Stomach smooth muscle (tissue), 2 donors: ENCODE results near the gene TGIF2.

Experiments
- H3K27ac ChIP-seq: one replicate; pipeline ENCODE4 v1.7.0; 2013; ENCODE audit warnings: mild to moderate bottlenecking, low read length, inconsistent platforms
- H3K27me3 ChIP-seq, 2 donors: one replicate each; pipeline ENCODE4 v1.7.0; 2013; ENCODE audit warnings: low read length in 2 of 2; ENCODE audit not compliant: insufficient read depth in 2 of 2, control insufficient read depth in 1 of 2
- H3K36me3 ChIP-seq, 2 donors: one replicate each; pipeline ENCODE4 v1.7.0; 2013; ENCODE audit warnings: low read length in 2 of 2; ENCODE audit not compliant: control insufficient read depth in 2 of 2, insufficient read depth in 2 of 2
- H3K4me1 ChIP-seq: one replicate; pipeline ENCODE4 v1.7.0; 2013; ENCODE audit warnings: low read length; ENCODE audit not compliant: control insufficient read depth, insufficient read depth
- H3K4me3 ChIP-seq, 2 donors: one replicate each; pipeline ENCODE4 v1.7.0; 2013; ENCODE audit warnings: low read length in 2 of 2
- H3K9ac ChIP-seq, 2 donors: one replicate each; pipeline ENCODE4 v1.7.0; 2013; ENCODE audit warnings: low read length in 2 of 2, mild to moderate bottlenecking in 1 of 2
- H3K9me3 ChIP-seq, 2 donors: one replicate each; pipeline ENCODE4 v1.7.0; 2013; ENCODE audit warnings: low read length in 2 of 2; ENCODE audit not compliant: control insufficient read depth in 2 of 2
- donor health status: healthy.
- donor health status: Pancreatic carcinoma.

The TGIF2 gene

GRCh38 chr20:36582821-36583220 is 9.4 kb downstream of the TGIF2 start:
- Histone ChIP-seq H3K36me3 (peaks cover 16 to 33% of the 10 kb centered on the region in 2 donors), H3K27ac (no peak overlapping the region), H3K4me1 (no peaks in the 10 kb centered on the region), H3K9ac (no peak overlapping the region), H3K27me3 (no peaks in the 10 kb centered on the region), H3K9me3 (no peaks in the 10 kb centered on the region), H3K4me3 (no peak overlapping the region)

GRCh38 chr20:36584018-36584481 is 10.7 kb downstream of the TGIF2 start:
- no peaks in the 10 kb centered on the region for H3K9me3 ChIP-seq
- no peaks in the 10 kb centered on the region for H3K27me3 ChIP-seq
- H3K36me3 ChIP-seq = peaks cover 16 to 33% of the 10 kb centered on the region in 2 donors
- no peak overlapping the region for H3K4me3 ChIP-seq
- no peak overlapping the region for H3K27ac ChIP-seq
- no peak overlapping the region for H3K9ac ChIP-seq
- H3K4me1 ChIP-seq = no peaks in the 10 kb centered on the region

- Histone ChIP-seq H3K4me3 (no peak overlapping the region), H3K36me3 (peaks cover 7 to 21% of the 10 kb centered on the region in 2 donors), H3K9ac (no peak overlapping the region), H3K27me3 (no peaks in the 10 kb centered on the region), H3K27ac (no peak overlapping the region), H3K9me3 (no peaks in the 10 kb centered on the region), H3K4me1 (no peaks in the 10 kb centered on the region)
Measured at GRCh38 chr20:36585410-36586125, 12.2 kb downstream of the TGIF2 start.

- Histone ChIP-seq H3K27ac (no peak overlapping the region), H3K4me1 (no peaks in the 10 kb centered on the region), H3K9me3 (no peaks in the 10 kb centered on the region), H3K9ac (no peak overlapping the region), H3K4me3 (no peak overlapping the region), H3K36me3 (peaks cover 3 to 14% of the 10 kb centered on the region in 2 donors), H3K27me3 (no peaks in the 10 kb centered on the region)
Measured at GRCh38 chr20:36587388-36588070, 14.1 kb downstream of the TGIF2 start.

GRCh38 chr20:36591281-36591680 is 17.9 kb downstream of the TGIF2 start:
- no peak overlapping the region for H3K27ac ChIP-seq
- H3K27me3 ChIP-seq = no peaks in the 10 kb centered on the region
- no peak overlapping the region for H3K4me3 ChIP-seq

GRCh38 chr20:36591854-36592641 is 18.7 kb downstream of the TGIF2 start:
- Histone ChIP-seq H3K4me1 (no peaks in the 10 kb centered on the region), H3K36me3 (peaks cover 3 to 9% of the 10 kb centered on the region in 2 donors), H3K27me3 (no peaks in the 10 kb centered on the region), H3K4me3 (no peak overlapping the region), H3K9ac (no peak overlapping the region), H3K9me3 (no peaks in the 10 kb centered on the region), H3K27ac (no peak overlapping the region)

More at GRCh38 chr20:36591281-36591680, 17.9 kb downstream of the TGIF2 start:
- H3K4me1 ChIP-seq = no peaks in the 10 kb centered on the region
- H3K36me3 ChIP-seq = peaks cover 3 to 9% of the 10 kb centered on the region in 2 donors
- no peak overlapping the region for H3K9ac ChIP-seq
- H3K9me3 ChIP-seq = no peaks in the 10 kb centered on the region

- H3K27me3 ChIP-seq = no peaks in the 10 kb centered on the region
- peak overlapping the region in 1 of 2 donors; percentile 21 for H3K9ac ChIP-seq
- H3K27ac ChIP-seq = no peak overlapping the region
- H3K9me3 ChIP-seq = no peaks in the 10 kb centered on the region
- H3K4me3 ChIP-seq = no peak overlapping the region
- peaks cover 3 to 7% of the 10 kb centered on the region in 2 donors for H3K36me3 ChIP-seq
- H3K4me1 ChIP-seq = no peaks in the 10 kb centered on the region
Measured at GRCh38 chr20:36593347-36593929, 20.0 kb downstream of the TGIF2 start.

- no peaks in the 10 kb centered on the region for H3K36me3 ChIP-seq
- peaks cover 5% of the 10 kb centered on the region for H3K4me1 ChIP-seq
- no peaks in the 10 kb centered on the region for H3K9me3 ChIP-seq
- H3K27ac ChIP-seq = no peak overlapping the region
- no peak overlapping the region for H3K4me3 ChIP-seq
- no peaks in the 10 kb centered on the region for H3K27me3 ChIP-seq
- H3K9ac ChIP-seq = no peak overlapping the region
Measured at GRCh38 chr20:36599912-36600345, 26.5 kb downstream of the TGIF2 start.

- H3K4me1 ChIP-seq = peaks cover 15% of the 10 kb centered on the region
- no peaks in the 10 kb centered on the region for H3K36me3 ChIP-seq
- no peak overlapping the region for H3K4me3 ChIP-seq
- H3K27me3 ChIP-seq = no peaks in the 10 kb centered on the region
- H3K9me3 ChIP-seq = no peaks in the 10 kb centered on the region
- no peak overlapping the region for H3K27ac ChIP-seq
- no peak overlapping the region for H3K9ac ChIP-seq
Measured at GRCh38 chr20:36601540-36601939, 28.1 kb downstream of the TGIF2 start.

- Histone ChIP-seq H3K4me1 (peaks cover 24% of the 10 kb centered on the region), H3K36me3 (peaks cover 11 to 15% of the 10 kb centered on the region in 2 donors), H3K4me3 (peak overlapping the region; percentile 50 to 95), H3K9ac (peak overlapping the region; percentile 72 to 91), H3K27ac (peak overlapping the region; percentile 79), H3K27me3 (no peaks in the 10 kb centered on the region), H3K9me3 (no peaks in the 10 kb centered on the region)
Measured at GRCh38 chr20:36604952-36605398, 31.6 kb downstream of the TGIF2 start.
